Mucosa of rectum (tissue), 2 donors: Measurements from ENCODE around the gene OR5AP2.
"Not testable (repeated sequence)": the region's sequence is repeated elsewhere in the genome, so short reads cannot be mapped to it uniquely, and the experiment has no call there.

Experiments
- H3K27ac ChIP-seq, 2 donors: one replicate each; pipeline ENCODE4 v1.7.0; 2013; ENCODE audit warnings: inconsistent platforms in 2 of 2, low read depth in 2 of 2, low read length in 2 of 2
- H3K27me3 ChIP-seq, 2 donors: one replicate each; pipeline ENCODE4 v1.7.0; 2013; ENCODE audit warnings: low read length in 2 of 2; ENCODE audit not compliant: control insufficient read depth in 2 of 2, insufficient read depth in 2 of 2
- H3K36me3 ChIP-seq, 2 donors: one replicate each; pipeline ENCODE4 v1.7.0; 2013; ENCODE audit warnings: low read length in 2 of 2; ENCODE audit not compliant: control insufficient read depth in 2 of 2, insufficient read depth in 2 of 2
- H3K4me1 ChIP-seq, 2 donors: one replicate each; pipeline ENCODE4 v1.7.0; 2013; ENCODE audit warnings: low read length in 2 of 2, mild to moderate bottlenecking in 1 of 2; ENCODE audit not compliant: control insufficient read depth in 2 of 2, insufficient read depth in 2 of 2
- H3K4me3 ChIP-seq, 2 donors: one replicate each; pipeline ENCODE4 v1.7.0; 2013; ENCODE audit warnings: low read length in 2 of 2
- H3K9ac ChIP-seq, 2 donors: one replicate each; pipeline ENCODE4 v1.7.0; 2013; ENCODE audit warnings: low read length in 2 of 2, low read depth in 1 of 2, mild to moderate bottlenecking in 1 of 2
- H3K9me3 ChIP-seq, 2 donors: one replicate each; pipeline ENCODE4 v1.7.0; 2013; ENCODE audit warnings: low read length in 2 of 2; ENCODE audit not compliant: control insufficient read depth in 2 of 2
- donor health status: healthy.
- donor health status: Normal muscosa, but diverticular disease.

Gene OR5AP2

DNA sequence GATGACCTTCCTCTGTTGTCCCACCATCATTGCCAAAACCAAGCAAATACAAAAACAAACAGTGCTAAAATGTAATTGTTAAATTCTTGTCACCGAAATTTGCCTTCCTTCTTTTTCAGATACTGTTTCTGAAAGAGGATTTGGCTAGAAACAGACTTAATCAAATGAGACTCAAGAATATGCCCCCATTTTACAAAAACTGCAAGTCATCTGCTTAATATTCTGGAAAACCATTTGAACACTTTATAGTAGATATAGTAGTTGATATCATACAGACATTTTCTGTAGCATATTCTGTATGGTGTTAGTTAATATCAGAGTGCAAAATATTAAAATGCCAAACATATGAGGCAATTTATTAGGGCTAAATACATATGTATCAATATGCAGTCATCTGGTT, 31.1 kb downstream of the OR5AP2 start:
- Histone ChIP-seq H3K4me1 (no peaks in the 10 kb centered on the region), H3K27me3 (no peaks in the 10 kb centered on the region), H3K9ac (no peak overlapping the region), H3K36me3 (no peaks in the 10 kb centered on the region), H3K4me3 (no peak overlapping the region), H3K27ac (no peak overlapping the region), H3K9me3 (peaks cover 0 to 2% of the 10 kb centered on the region in 2 donors)

DNA sequence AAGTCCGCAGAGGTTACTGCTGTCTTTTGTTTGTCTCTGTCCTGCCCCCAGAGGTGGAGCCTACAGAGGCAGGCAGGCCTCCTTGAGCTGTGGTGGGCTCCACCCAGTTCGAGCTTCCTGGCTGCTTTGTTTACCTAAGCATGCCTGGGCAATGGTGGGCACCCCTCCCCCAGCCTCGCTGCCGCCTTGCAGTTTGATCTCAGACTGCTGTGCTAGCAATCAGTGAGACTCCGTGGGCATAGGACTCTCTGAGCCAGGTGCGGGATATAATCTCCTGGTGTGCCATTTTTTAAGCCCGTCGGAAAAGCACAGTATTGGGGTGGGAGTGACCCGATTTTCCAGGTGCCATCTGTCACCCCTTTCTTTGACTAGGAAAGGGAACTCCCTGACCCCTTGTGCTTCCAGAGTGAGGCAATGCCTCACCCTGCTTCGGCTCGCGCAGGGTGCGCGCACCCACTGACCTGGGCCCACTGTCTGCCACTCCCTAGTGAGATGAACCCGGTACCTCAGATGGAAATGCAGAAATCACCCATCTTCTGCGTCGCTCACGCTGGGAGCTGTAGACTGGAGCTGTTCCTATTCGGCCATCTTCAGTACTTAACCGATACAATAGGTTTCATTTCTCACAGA, 50.0 kb downstream of the OR5AP2 start:
- H3K27me3 ChIP-seq, H3K36me3 ChIP-seq, H3K4me3 ChIP-seq, H3K4me1 ChIP-seq, H3K9ac ChIP-seq, H3K27ac ChIP-seq, H3K9me3 ChIP-seq: not testable (repeated sequence)
